ENCODE data around the gene PEX16.
"Not testable (repeated sequence)": the region's sequence is repeated elsewhere in the genome, so short reads cannot be mapped to it uniquely, and the experiment has no call there.

The PEX16 gene

DNA sequence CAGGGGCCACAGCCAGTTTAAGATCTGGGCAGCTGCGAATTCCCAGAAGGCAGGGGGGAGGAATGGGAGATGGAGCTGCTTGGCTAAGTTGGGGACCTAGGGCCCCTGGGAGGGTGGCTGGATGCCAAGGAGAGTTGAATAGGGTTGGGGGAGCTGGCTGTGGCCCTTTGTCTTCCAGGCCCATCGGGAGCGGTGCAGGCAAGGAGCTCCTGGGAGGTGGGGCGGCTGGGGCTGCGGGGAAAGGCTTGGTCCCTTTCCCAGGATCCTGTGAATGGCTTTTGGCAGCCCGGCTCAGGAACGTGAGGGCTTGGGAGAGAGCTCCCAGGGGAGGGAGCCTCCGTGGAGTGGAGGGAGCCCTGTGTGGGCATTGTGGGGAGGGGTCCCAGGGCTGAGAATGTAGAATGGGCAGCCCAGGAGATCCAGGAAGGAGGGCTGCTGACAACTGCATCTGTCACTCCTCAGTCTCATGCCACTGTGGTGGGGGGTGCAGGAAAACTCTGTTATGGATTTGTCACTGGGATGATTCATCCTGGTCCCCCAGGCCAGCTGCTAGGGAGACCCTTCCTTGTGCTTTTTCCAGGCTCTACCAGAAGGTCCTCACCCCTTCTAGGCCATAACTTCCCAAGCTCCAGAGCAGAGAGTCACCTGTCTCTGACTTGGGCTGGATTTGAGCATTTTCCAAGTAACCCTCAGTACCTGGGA is 16.6 kb downstream of the PEX16 start:
- H3K9ac ChIP-seq (ENCODE audit: low read length) = no peak overlapping the region
- DNase-seq = no peak
- H4K91ac ChIP-seq (ENCODE audit: low read depth, low read length) = no peak overlapping the region
- H3K79me1 ChIP-seq (ENCODE audit: low read length) = peaks cover 2% of the 10 kb centered on the region
- peaks cover 1% of the 10 kb centered on the region for H3K79me2 ChIP-seq (ENCODE audit: control insufficient read depth, insufficient read depth, low read length, poor library complexity)
- no peak overlapping the region for H3K4ac ChIP-seq (ENCODE audit: low read depth, low read length)
- H3K36me3 ChIP-seq (ENCODE audit: control insufficient read depth in 1 of 2, insufficient read depth in 2 of 2, low read length in 2 of 2) = peaks cover 3 to 4% of the 10 kb centered on the region in 2 experiments
- H3K27ac ChIP-seq (ENCODE audit: low read depth, low read length) = no peak overlapping the region
- no peaks in the 10 kb centered on the region for H3K9me3 ChIP-seq (ENCODE audit: insufficient read depth, low read depth, low read length)
- no peak overlapping the region for H2AK5ac ChIP-seq (ENCODE audit: low read length)
- no peak overlapping the region for H4K12ac ChIP-seq (ENCODE audit: low read depth, low read length)
- H3K27me3 ChIP-seq (ENCODE audit: insufficient read depth, low read length) = peaks cover 7% of the 10 kb centered on the region
- WGBS (ENCODE audit: extremely low coverage, insufficient coverage, insufficient read length) = no CpG with 5 or more reads among the region's 8 CpGs
- H4K8ac ChIP-seq (ENCODE audit: low read depth, low read length) = no peak overlapping the region
- H3K14ac ChIP-seq (ENCODE audit: low read length) = no peak overlapping the region
- no peak overlapping the region for H2AFZ ChIP-seq (ENCODE audit: insufficient read depth, low read length, poor library complexity)
- H3K4me3 ChIP-seq (ENCODE audit: low read depth, low read length) = no peak overlapping the region
- H2BK12ac ChIP-seq (ENCODE audit: low read length) = no peak overlapping the region
- peak overlapping the region; percentile 79 for H3K4me2 ChIP-seq (ENCODE audit: low read length)
- no peak overlapping the region for H2BK5ac ChIP-seq (ENCODE audit: low read depth, low read length, poor library complexity)
- no peak overlapping the region for H3K18ac ChIP-seq (ENCODE audit: low read length)
- H3K4me1 ChIP-seq (ENCODE audit: control insufficient read depth in 1 of 2, insufficient read depth in 2 of 2, low read length in 2 of 2) = peaks cover 6 to 9% of the 10 kb centered on the region in 2 experiments
- H3K23ac ChIP-seq (ENCODE audit: low read length) = no peak overlapping the region
- H2BK120ac ChIP-seq (ENCODE audit: insufficient read depth, low read length, poor library complexity) = no peak overlapping the region

DNA sequence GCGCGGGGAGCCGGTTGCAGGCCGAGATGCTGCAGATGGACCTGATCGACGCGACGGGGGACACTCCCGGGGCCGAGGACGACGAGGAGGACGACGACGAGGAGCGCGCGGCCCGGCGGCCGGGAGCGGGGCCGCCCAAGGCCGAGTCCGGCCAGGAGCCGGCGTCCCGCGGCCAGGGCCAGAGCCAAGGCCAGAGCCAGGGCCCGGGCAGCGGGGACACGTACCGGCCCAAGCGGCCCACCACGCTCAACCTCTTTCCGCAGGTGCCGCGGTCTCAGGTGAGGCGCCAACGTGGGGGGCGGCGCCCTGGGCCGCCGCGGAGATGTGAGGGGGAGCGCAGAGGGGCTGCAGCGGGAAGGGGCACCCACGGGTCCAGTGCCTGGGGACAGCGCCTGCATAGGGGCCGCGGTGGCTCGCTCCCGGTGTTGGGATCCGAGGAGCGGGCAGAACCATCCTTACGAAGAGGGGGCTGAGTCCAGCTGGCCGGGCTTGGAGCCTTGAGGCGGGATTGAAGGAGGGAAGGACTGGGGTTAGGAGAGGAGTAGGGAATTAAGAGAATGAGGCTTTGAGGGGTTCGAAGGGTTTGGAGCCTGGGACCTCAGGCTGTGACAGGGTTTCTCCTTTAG is 17.4 kb downstream of the PEX16 start:
- H3K4me1 ChIP-seq (ENCODE audit: control insufficient read depth in 1 of 2, insufficient read depth in 2 of 2, low read length in 2 of 2); H3K18ac ChIP-seq (ENCODE audit: low read length); H4K12ac ChIP-seq (ENCODE audit: low read depth, low read length); H3K36me3 ChIP-seq (ENCODE audit: control insufficient read depth in 1 of 2, insufficient read depth in 2 of 2, low read length in 2 of 2); H3K9me3 ChIP-seq (ENCODE audit: insufficient read depth, low read depth, low read length); H3K4ac ChIP-seq (ENCODE audit: low read depth, low read length); H2BK5ac ChIP-seq (ENCODE audit: low read depth, low read length, poor library complexity); H3K79me2 ChIP-seq (ENCODE audit: control insufficient read depth, insufficient read depth, low read length, poor library complexity); H4K8ac ChIP-seq (ENCODE audit: low read depth, low read length); DNase-seq; H3K27ac ChIP-seq (ENCODE audit: low read depth, low read length); H3K14ac ChIP-seq (ENCODE audit: low read length); H3K27me3 ChIP-seq (ENCODE audit: insufficient read depth, low read length); H3K9ac ChIP-seq (ENCODE audit: low read length); H2BK12ac ChIP-seq (ENCODE audit: low read length); H3K23ac ChIP-seq (ENCODE audit: low read length); H2AK5ac ChIP-seq (ENCODE audit: low read length); H2BK120ac ChIP-seq (ENCODE audit: insufficient read depth, low read length, poor library complexity); H3K79me1 ChIP-seq (ENCODE audit: low read length); H4K91ac ChIP-seq (ENCODE audit: low read depth, low read length): not testable (repeated sequence)
- no CpG with 5 or more reads among the region's 59 CpGs for WGBS (ENCODE audit: extremely low coverage, insufficient coverage, insufficient read length)
- H3K4me2 ChIP-seq (ENCODE audit: low read length) = peak overlapping the region; percentile 79
- H3K4me3 ChIP-seq (ENCODE audit: low read depth, low read length) = peak overlapping the region; percentile 76
- peak overlapping the region; percentile 15 for H2AFZ ChIP-seq (ENCODE audit: insufficient read depth, low read length, poor library complexity)

DNA sequence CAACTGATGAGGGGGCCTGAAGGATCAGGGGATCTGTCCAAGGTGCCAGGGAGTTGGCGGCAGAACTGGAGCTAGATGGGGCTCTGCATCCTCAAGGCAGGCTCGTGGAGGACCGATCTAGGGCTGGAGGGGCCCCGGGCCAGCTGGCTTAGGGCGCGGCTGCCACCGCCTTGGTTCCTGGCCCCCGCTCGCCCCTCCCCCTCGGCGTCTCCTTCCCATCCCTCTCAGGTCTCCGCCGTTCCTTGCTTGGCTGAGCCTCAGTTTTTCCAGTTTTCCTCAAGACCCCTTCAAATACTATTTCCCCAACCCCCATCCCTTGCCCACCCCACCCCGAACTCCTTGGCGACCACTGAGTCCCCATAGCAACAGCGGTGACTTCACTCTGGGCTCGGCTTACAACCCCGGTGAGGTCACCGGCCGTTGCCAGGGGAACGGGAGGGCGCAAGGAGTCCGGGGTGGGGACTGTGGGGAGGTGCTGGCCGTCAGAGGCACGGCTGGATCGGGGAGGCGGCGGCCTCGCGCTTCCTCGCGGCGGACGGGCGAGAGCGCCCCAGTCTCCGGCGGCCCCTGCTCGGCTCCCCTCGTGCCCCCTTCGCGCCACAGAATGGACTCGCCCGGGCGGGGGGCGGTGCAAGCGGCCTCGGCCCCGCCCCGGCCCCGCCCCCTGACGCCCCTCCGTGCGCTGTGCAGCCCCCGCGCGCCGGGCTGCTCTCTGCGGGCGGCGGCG is 18.1 kb downstream of the PEX16 start:
- Histone ChIP-seq H4K91ac (ENCODE audit: low read depth, low read length) (peak overlapping the region; percentile 90), H3K14ac (ENCODE audit: low read length) (peak overlapping the region; percentile 92), H3K27me3 (ENCODE audit: insufficient read depth, low read length) (peaks cover 7% of the 10 kb centered on the region), H3K9me3 (ENCODE audit: insufficient read depth, low read depth, low read length) (no peaks in the 10 kb centered on the region), H4K12ac (ENCODE audit: low read depth, low read length) (no peak overlapping the region), H3K4me1 (ENCODE audit: control insufficient read depth in 1 of 2, insufficient read depth in 2 of 2, low read length in 2 of 2) (peaks cover 6 to 8% of the 10 kb centered on the region in 2 experiments), H3K4me2 (ENCODE audit: low read length) (peak overlapping the region; percentile 74), H3K4me3 (ENCODE audit: low read depth, low read length) (peak overlapping the region; percentile 76), H4K8ac (ENCODE audit: low read depth, low read length) (peak overlapping the region; percentile 78), H3K36me3 (ENCODE audit: control insufficient read depth in 1 of 2, insufficient read depth in 2 of 2, low read length in 2 of 2) (peaks cover 3 to 4% of the 10 kb centered on the region in 2 experiments), H3K9ac (ENCODE audit: low read length) (no peak overlapping the region), H2AFZ (ENCODE audit: insufficient read depth, low read length, poor library complexity) (peak overlapping the region; percentile 88), H2BK5ac (ENCODE audit: low read depth, low read length, poor library complexity) (peak overlapping the region; percentile 91), H2BK120ac (ENCODE audit: insufficient read depth, low read length, poor library complexity) (peak overlapping the region; percentile 90), H3K27ac (ENCODE audit: low read depth, low read length) (no peak overlapping the region), H2AK5ac (ENCODE audit: low read length) (no peak overlapping the region), H3K18ac (ENCODE audit: low read length) (peak overlapping the region; percentile 91), H3K23ac (ENCODE audit: low read length) (no peak overlapping the region), H3K79me2 (ENCODE audit: control insufficient read depth, insufficient read depth, low read length, poor library complexity) (peaks cover 1% of the 10 kb centered on the region), H3K4ac (ENCODE audit: low read depth, low read length) (peak overlapping the region; percentile 42), H3K79me1 (ENCODE audit: low read length) (peaks cover 2% of the 10 kb centered on the region), H2BK12ac (ENCODE audit: low read length) (peak overlapping the region; percentile 56)
- peak in 1 of 2 donors; percentile 53 for DNase-seq
- no CpG with 5 or more reads among the region's 62 CpGs for WGBS (ENCODE audit: extremely low coverage, insufficient coverage, insufficient read length)

DNA sequence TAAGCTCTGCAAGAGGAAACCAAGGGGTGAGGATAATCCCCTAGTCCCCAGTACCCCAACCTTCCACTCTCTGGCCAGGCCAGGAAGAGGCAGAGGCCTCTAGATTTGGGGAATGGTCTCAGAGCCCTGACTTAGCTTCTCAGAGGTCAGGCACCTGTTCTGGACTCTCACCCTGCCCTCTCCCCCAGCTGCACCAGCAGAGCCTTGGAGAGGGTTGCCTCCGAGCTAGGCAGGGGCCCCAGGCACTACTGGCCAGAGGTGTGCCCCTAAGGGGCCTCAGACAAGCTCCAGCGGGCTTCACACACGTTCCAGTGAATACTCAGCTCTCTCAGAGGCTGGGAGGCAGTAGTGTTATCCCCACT is 18.6 kb downstream of the PEX16 start:
- H4K8ac ChIP-seq (ENCODE audit: low read depth, low read length) = no peak overlapping the region
- no peak overlapping the region for H3K18ac ChIP-seq (ENCODE audit: low read length)
- H2BK5ac ChIP-seq (ENCODE audit: low read depth, low read length, poor library complexity) = no peak overlapping the region
- no peak overlapping the region for H4K91ac ChIP-seq (ENCODE audit: low read depth, low read length)
- peaks cover 6 to 8% of the 10 kb centered on the region in 2 experiments for H3K4me1 ChIP-seq (ENCODE audit: control insufficient read depth in 1 of 2, insufficient read depth in 2 of 2, low read length in 2 of 2)
- no peak overlapping the region for H3K14ac ChIP-seq (ENCODE audit: low read length)
- peaks cover 2% of the 10 kb centered on the region for H3K9me3 ChIP-seq (ENCODE audit: insufficient read depth, low read depth, low read length)
- H3K36me3 ChIP-seq (ENCODE audit: control insufficient read depth in 1 of 2, insufficient read depth in 2 of 2, low read length in 2 of 2) = peaks cover 3 to 4% of the 10 kb centered on the region in 2 experiments
- H3K4ac ChIP-seq (ENCODE audit: low read depth, low read length) = no peak overlapping the region
- WGBS (ENCODE audit: extremely low coverage, insufficient coverage, insufficient read length) = no CpG with 5 or more reads among the region's 3 CpGs
- peaks cover 2% of the 10 kb centered on the region for H3K79me1 ChIP-seq (ENCODE audit: low read length)
- H3K79me2 ChIP-seq (ENCODE audit: control insufficient read depth, insufficient read depth, low read length, poor library complexity) = peaks cover 1% of the 10 kb centered on the region
- peak overlapping the region; percentile 63 for H3K4me2 ChIP-seq (ENCODE audit: low read length)
- no peak overlapping the region for H2BK12ac ChIP-seq (ENCODE audit: low read length)
- H3K27ac ChIP-seq (ENCODE audit: low read depth, low read length) = no peak overlapping the region
- H2AFZ ChIP-seq (ENCODE audit: insufficient read depth, low read length, poor library complexity) = no peak overlapping the region
- H4K12ac ChIP-seq (ENCODE audit: low read depth, low read length) = no peak overlapping the region
- H2BK120ac ChIP-seq (ENCODE audit: insufficient read depth, low read length, poor library complexity) = no peak overlapping the region
- no peak overlapping the region for H3K4me3 ChIP-seq (ENCODE audit: low read depth, low read length)
- no peak overlapping the region for H3K9ac ChIP-seq (ENCODE audit: low read length)
- peaks cover 7% of the 10 kb centered on the region for H3K27me3 ChIP-seq (ENCODE audit: insufficient read depth, low read length)
- H2AK5ac ChIP-seq (ENCODE audit: low read length) = no peak overlapping the region
- H3K23ac ChIP-seq (ENCODE audit: low read length) = no peak overlapping the region
- DNase-seq = no peak
